GM13976 (cell line): Measurements from ENCODE around the gene CTSE.

Source experiments
- DNase-seq: peaks from one replicate; pipeline ENCODE4 v3.0.0; 2012; ENCODE audit warnings: low spot score
- in situ Hi-C: fragments of 300-500 bp; cut with MboI; formaldehyde crosslinking; loops from one replicate; pipeline ENCODE4 v1.12.0; 2022; ENCODE audit warnings: low sequenced_read_pairs, mixed read lengths, inconsistent platforms; ENCODE audit not compliant: unreplicated experiment
- TF ChIP-seq, protein P1 (sequence below): IDR thresholded peaks from 2 replicates; pipeline ENCODE4 v1.5.1; 2012; ENCODE audit warnings: borderline replicate concordance, mild to moderate bottlenecking; ENCODE audit not compliant: insufficient read depth; ENCODE audit errors: extremely low read depth, missing control alignments, control extremely low read depth

Gene CTSE

DNA sequence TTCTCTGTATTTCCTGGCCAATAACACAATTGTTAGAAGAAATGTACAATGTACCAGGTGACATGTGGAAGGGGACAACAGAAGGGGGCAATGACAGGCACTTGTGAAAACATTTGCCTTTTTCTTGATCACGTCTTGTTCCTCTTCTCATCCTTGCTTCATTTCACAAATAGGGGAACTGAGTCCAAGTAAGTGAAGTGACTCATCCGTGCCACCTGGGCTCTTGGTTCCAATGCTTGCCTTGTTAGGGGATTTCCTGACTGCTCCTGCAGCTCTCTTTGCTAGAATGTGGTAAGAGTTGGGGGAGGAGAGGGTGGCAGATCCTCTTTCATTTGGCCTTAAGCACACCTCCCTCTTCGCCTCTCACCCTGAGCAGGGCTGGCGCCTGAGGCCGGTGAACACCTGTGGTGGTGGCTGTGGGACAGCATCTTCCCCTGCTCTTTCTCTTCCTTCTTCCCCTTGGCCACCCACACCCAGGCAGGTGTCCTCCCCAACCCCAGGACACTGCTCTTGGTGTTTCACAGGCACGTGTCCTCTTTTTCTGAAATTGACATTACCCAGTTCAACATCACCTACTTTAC is 27.1 kb upstream of the CTSE start:
- DNase-seq: peak; percentile 49
- TF ChIP-seq, protein P1, sequence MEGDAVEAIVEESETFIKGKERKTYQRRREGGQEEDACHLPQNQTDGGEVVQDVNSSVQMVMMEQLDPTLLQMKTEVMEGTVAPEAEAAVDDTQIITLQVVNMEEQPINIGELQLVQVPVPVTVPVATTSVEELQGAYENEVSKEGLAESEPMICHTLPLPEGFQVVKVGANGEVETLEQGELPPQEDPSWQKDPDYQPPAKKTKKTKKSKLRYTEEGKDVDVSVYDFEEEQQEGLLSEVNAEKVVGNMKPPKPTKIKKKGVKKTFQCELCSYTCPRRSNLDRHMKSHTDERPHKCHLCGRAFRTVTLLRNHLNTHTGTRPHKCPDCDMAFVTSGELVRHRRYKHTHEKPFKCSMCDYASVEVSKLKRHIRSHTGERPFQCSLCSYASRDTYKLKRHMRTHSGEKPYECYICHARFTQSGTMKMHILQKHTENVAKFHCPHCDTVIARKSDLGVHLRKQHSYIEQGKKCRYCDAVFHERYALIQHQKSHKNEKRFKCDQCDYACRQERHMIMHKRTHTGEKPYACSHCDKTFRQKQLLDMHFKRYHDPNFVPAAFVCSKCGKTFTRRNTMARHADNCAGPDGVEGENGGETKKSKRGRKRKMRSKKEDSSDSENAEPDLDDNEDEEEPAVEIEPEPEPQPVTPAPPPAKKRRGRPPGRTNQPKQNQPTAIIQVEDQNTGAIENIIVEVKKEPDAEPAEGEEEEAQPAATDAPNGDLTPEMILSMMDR: no peak
- in situ Hi-C loops: no loop called here

DNA sequence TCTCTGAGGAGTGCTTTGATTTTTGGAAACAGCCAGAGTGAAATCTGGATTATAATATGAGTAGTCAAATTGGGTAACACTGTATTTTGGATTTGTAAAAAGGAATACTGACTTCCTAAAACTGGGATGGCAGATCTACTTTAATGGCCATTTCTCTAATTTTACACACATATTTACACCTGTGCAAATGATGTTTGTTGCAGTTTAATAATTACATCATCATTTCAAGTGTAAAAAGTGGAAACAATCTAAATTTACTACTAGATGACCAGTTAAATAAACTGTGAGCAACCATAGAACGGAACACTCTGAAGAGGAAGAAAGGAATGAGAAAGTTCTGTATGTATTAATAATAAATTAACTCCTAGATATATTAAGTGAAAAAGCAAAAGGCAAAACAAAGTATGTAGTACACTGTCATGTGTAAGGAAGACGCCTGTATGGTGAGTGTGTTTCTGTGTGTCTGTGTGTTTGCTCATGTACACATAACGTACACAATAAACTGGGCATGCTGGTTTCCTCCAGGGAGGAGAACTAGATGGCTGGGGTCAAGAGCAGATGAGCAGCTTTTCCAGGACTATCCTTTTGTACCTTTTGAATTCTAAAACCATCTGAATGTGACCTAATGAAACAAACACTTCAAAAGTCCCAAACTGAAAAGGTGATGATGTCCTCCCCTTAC is 26.4 kb upstream of the CTSE start:
- DNase-seq: no peak
- in situ Hi-C loops: no loop called here
- TF ChIP-seq, protein P1: no peak

DNA sequence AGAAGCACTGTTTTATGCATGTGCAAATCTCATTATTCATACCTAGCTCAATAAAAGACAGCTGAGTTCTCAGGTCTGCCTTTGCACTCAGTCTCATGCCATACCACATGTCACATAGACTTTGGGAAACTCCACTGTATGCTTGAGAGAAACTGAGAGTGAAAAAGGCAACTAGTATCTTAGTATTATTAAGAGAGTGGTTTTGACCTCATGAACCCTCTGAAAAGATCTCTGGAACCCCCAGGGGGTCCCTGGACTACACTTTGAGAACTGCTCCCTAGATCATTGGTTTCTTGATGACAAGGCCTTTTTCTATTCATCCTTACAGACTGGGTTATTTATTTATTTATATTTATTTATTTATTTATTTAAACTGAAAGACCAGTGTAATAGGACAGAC is 25.6 kb upstream of the CTSE start:
- DNase-seq: peak; percentile 38
- TF ChIP-seq, protein P1: no peak
- in situ Hi-C loops: no loop called here

DNA sequence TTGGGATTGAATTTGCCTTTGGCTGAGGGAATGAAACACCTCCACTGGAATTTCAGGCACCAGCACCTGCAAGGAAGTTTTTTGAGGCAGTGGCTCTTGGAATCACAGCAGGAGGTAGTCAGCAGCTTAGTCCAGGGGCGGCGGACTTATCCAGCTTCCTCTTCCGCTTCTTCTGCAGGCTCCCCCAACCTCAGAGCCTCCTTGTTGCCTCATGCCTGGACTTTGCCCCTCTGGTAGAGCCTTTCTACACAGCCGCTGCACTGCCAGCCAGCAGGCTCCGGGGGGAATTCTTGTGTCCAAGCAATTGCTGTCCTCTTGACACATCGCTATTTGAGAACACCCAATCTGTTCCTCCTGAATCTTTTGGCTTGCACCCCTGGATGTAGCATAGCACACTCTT is 24.9 kb upstream of the CTSE start:
- DNase-seq: no peak
- TF ChIP-seq, protein P1: no peak
- in situ Hi-C loops: no loop called here

DNA sequence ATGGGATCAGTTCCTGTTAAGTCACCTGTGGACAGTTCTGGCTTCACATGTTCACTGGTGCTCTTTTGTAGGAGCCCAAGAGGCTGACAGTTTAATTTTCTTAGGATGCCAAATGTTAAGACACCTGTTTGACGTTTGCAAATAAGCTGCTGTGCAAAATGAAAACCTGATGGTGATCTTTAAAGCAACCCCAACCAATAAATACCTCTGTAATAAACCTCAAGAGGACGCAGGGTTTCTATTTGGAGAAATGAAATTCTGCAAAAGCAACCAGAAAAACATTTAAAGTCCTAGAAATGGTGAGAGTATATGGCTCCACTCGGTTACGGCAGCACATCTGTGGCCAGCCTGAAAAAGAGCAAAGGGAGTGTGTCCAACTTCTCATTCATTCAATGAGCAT is 23.6 kb upstream of the CTSE start:
- DNase-seq: peak; percentile 21
- in situ Hi-C loops: no loop called here
- TF ChIP-seq, protein P1: no peak

DNA sequence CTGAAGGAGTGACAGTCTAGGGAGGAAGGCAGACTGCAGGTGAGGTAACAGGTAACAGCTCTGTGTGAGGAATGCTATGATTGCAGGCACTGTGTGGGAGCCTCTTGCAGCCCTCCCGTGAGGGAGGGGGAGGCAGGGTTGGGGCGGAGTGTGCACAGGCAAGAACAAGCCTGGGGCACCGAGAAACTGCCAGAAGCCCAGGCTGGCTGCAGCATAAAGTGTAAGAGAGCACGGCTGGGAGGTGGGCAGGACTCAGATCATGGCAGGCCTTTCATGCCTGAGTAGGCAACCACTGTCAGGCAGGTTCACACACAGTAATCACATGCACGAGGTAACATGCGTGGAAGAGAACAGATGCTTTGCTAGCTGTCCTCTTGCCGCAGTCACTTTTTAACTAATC is 17.9 kb upstream of the CTSE start:
- in situ Hi-C loops: no loop called here
- no peak for DNase-seq
- TF ChIP-seq, protein P1: no peak
